ENCODE measurements around the gene SUN2. TPM values are rescaled to one million over a fixed set of nuclear protein-coding genes. Genes with fewer than 3 reads are reported as not detected.

SUN2 gene
- polyA plus RNA-seq, 1 experiment = 98.4 TPM

GRCh38 chr22:38735465-38736256 is 20.1 kb downstream of the SUN2 start:
- Histone ChIP-seq H3K4me3 (ENCODE audit: low read depth, low read length) (no peak overlapping the region), H3K36me3 (ENCODE audit: control insufficient read depth, insufficient read depth, low read length) (peaks cover 48% of the 10 kb centered on the region), H3K27me3 (ENCODE audit: control insufficient read depth, insufficient read depth, low read length) (no peaks in the 10 kb centered on the region)
- POLR2A ChIA-PET = no interaction called here
- CTCF ChIA-PET = interaction anchor here (0.8 to 4.7 kb wide), 4 partner anchors 11 to 18 kb away, joined by 5 to 29 read pairs (median 12); no protein-coding TSS in a partner anchor
- no peak for DNase-seq (ENCODE audit: low read depth)
- no peak for TF ChIP-seq CTCF (IDR thresholded peaks at IDR 0.05; ENCODE audit: insufficient read depth, low read depth, low read length)

- H3K4me3 ChIP-seq (ENCODE audit: low read depth, low read length) = no peak overlapping the region
- peaks cover 49% of the 10 kb centered on the region for H3K36me3 ChIP-seq (ENCODE audit: control insufficient read depth, insufficient read depth, low read length)
- POLR2A ChIA-PET = no interaction called here
- no peak for DNase-seq (ENCODE audit: low read depth)
- no peak for TF ChIP-seq CTCF (IDR thresholded peaks at IDR 0.05; ENCODE audit: insufficient read depth, low read depth, low read length)
- no peaks in the 10 kb centered on the region for H3K27me3 ChIP-seq (ENCODE audit: control insufficient read depth, insufficient read depth, low read length)
- CTCF ChIA-PET = interaction anchor here (0.8 to 4.7 kb wide), 4 partner anchors 10 to 17 kb away, joined by 5 to 29 read pairs (median 12); no protein-coding TSS in a partner anchor
Observed at GRCh38 chr22:38735126-38735464, 20.7 kb downstream of the SUN2 start.

- ChIA-PET CTCF (interaction anchor here (0.8 to 4.7 kb wide), 10 partner anchors 8 to 35 kb away, joined by 3 to 29 read pairs (median 8); no protein-coding TSS in a partner anchor), POLR2A (no interaction called here)
- H3K4me3 ChIP-seq (ENCODE audit: low read depth, low read length) = no peak overlapping the region
- TF ChIP-seq CTCF (IDR thresholded peaks at IDR 0.05; ENCODE audit: insufficient read depth, low read depth, low read length) = no peak
- H3K27me3 ChIP-seq (ENCODE audit: control insufficient read depth, insufficient read depth, low read length) = no peaks in the 10 kb centered on the region
- DNase-seq (ENCODE audit: low read depth) = no peak
- H3K36me3 ChIP-seq (ENCODE audit: control insufficient read depth, insufficient read depth, low read length) = peaks cover 52% of the 10 kb centered on the region
Observed at GRCh38 chr22:38734421-38735100, 21.2 kb downstream of the SUN2 start.

- POLR2A ChIA-PET = no interaction called here
Observed at GRCh38 chr22:38733724-38734381, 21.9 kb downstream of the SUN2 start.

More at GRCh38 chr22:38733724-38734381, 21.9 kb downstream of the SUN2 start:
- Histone ChIP-seq H3K27me3 (ENCODE audit: control insufficient read depth, insufficient read depth, low read length) (no peaks in the 10 kb centered on the region), H3K36me3 (ENCODE audit: control insufficient read depth, insufficient read depth, low read length) (peaks cover 55% of the 10 kb centered on the region), H3K4me3 (ENCODE audit: low read depth, low read length) (no peak overlapping the region)
- TF ChIP-seq CTCF (IDR thresholded peaks at IDR 0.05; ENCODE audit: insufficient read depth, low read depth, low read length) = no peak
- no peak for DNase-seq (ENCODE audit: low read depth)
- CTCF ChIA-PET = interaction anchor here (0.9 to 4.7 kb wide), 11 partner anchors 9 to 60 kb away, joined by 3 to 29 read pairs (median 7); no protein-coding TSS in a partner anchor

All from BJ (cell line).